ENCODE data around the gene NDUFA9.

NDUFA9 gene

DNA sequence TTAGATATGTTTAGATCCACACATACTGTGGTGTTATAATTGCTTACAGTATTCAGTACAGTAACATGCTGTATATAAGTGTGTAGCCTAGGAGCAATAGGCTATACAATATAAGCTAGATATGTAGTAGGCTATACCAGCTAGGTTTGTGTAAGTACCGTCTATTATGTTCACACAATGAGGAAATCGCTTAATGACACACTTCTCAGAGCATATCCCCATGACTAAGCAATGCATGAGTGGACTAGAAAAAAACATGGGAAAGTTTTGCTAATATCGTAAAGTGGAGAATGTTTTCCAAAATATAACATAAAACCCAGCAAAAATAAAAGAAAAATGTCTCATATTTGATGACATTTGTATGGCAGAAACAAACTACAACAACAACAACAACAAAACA, 27.4 kb upstream of the NDUFA9 start:
- H3K79me2 ChIP-seq (ENCODE audit: insufficient read depth, low read depth), result no peaks in the 10 kb centered on the region
- H4K20me1 ChIP-seq (ENCODE audit: insufficient read depth), result no peaks in the 10 kb centered on the region
- no peak overlapping the region for H3K4me3 ChIP-seq (IDR thresholded peaks at IDR 0.05; ENCODE audit: insufficient read depth, low read depth, low read length)
- no peak overlapping the region for H2AFZ ChIP-seq (ENCODE audit: low read depth)
- no peak overlapping the region for H3K27ac ChIP-seq
- no peak overlapping the region for H3K9ac ChIP-seq
- no peaks in the 10 kb centered on the region for H3K4me1 ChIP-seq (ENCODE audit: low read depth, poor library complexity, severe bottlenecking)
- TF ChIP-seq CTCF (conservative IDR thresholded peaks at IDR 0.05; ENCODE audit: low read depth, low read length), result no peak
- H3K4me2 ChIP-seq, result no peak overlapping the region
- H3K27me3 ChIP-seq (ENCODE audit: insufficient read depth, low read depth), result no peaks in the 10 kb centered on the region
- no peaks in the 10 kb centered on the region for H3K36me3 ChIP-seq (ENCODE audit: insufficient read depth)

GRCh38 chr12:4626543-4626942, 22.4 kb upstream of the NDUFA9 start:
- no peak overlapping the region for H2AFZ ChIP-seq (ENCODE audit: low read depth)
- no peak overlapping the region for H3K4me2 ChIP-seq
- H3K9ac ChIP-seq, result no peak overlapping the region
- H3K4me3 ChIP-seq (IDR thresholded peaks at IDR 0.05; ENCODE audit: insufficient read depth, low read depth, low read length), result no peak overlapping the region
- TF ChIP-seq CTCF (conservative IDR thresholded peaks at IDR 0.05; ENCODE audit: low read depth, low read length), result no peak
- H3K27ac ChIP-seq, result no peak overlapping the region
- no peaks in the 10 kb centered on the region for H3K27me3 ChIP-seq (ENCODE audit: insufficient read depth, low read depth)
- H3K36me3 ChIP-seq (ENCODE audit: insufficient read depth), result no peaks in the 10 kb centered on the region
- H3K79me2 ChIP-seq (ENCODE audit: insufficient read depth, low read depth), result no peaks in the 10 kb centered on the region
- no peaks in the 10 kb centered on the region for H4K20me1 ChIP-seq (ENCODE audit: insufficient read depth)
- no peaks in the 10 kb centered on the region for H3K4me1 ChIP-seq (ENCODE audit: low read depth, poor library complexity, severe bottlenecking)

DNA sequence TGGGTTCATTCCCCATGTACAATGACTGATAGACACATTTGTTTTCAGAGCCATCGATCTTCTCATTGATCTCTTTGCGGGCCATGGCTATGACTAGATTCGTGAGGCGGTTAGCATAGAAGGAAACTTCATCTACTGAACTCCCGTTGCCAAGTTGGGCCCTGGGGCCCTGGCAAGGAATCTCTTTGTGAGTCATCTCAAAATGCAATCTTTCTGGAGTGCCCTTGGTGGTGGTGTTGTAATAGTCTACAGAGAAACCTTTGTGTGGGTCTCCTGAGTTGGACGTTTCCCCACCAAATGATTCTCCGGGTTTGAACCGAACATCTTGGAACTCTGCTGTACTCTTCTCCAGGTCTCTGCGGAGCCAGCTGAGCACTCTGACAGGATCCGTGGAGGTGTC, 20.5 kb upstream of the NDUFA9 start:
- no peak overlapping the region for H3K27ac ChIP-seq
- H3K9ac ChIP-seq, result no peak overlapping the region
- no peak for TF ChIP-seq CTCF (conservative IDR thresholded peaks at IDR 0.05; ENCODE audit: low read depth, low read length)
- H3K36me3 ChIP-seq (ENCODE audit: insufficient read depth), result no peaks in the 10 kb centered on the region
- no peak overlapping the region for H3K4me2 ChIP-seq
- no peaks in the 10 kb centered on the region for H3K79me2 ChIP-seq (ENCODE audit: insufficient read depth, low read depth)
- H3K4me1 ChIP-seq (ENCODE audit: low read depth, poor library complexity, severe bottlenecking), result no peaks in the 10 kb centered on the region
- H3K27me3 ChIP-seq (ENCODE audit: insufficient read depth, low read depth), result no peaks in the 10 kb centered on the region
- no peak overlapping the region for H3K4me3 ChIP-seq (IDR thresholded peaks at IDR 0.05; ENCODE audit: insufficient read depth, low read depth, low read length)
- H4K20me1 ChIP-seq (ENCODE audit: insufficient read depth), result no peaks in the 10 kb centered on the region
- H2AFZ ChIP-seq (ENCODE audit: low read depth), result no peak overlapping the region

GRCh38 chr12:4630262-4630661, 18.7 kb upstream of the NDUFA9 start:
- no peak for TF ChIP-seq CTCF (conservative IDR thresholded peaks at IDR 0.05; ENCODE audit: low read depth, low read length)
- Histone ChIP-seq H2AFZ (ENCODE audit: low read depth) (no peak overlapping the region), H3K4me1 (ENCODE audit: low read depth, poor library complexity, severe bottlenecking) (no peaks in the 10 kb centered on the region), H4K20me1 (ENCODE audit: insufficient read depth) (no peaks in the 10 kb centered on the region), H3K27me3 (ENCODE audit: insufficient read depth, low read depth) (no peaks in the 10 kb centered on the region), H3K36me3 (ENCODE audit: insufficient read depth) (no peaks in the 10 kb centered on the region), H3K27ac (no peak overlapping the region), H3K4me3 (IDR thresholded peaks at IDR 0.05; ENCODE audit: insufficient read depth, low read depth, low read length) (no peak overlapping the region), H3K9ac (no peak overlapping the region), H3K4me2 (no peak overlapping the region), H3K79me2 (ENCODE audit: insufficient read depth, low read depth) (no peaks in the 10 kb centered on the region)

GRCh38 chr12:4643747-4644146, 5.2 kb upstream of the NDUFA9 start:
- Histone ChIP-seq H3K27me3 (ENCODE audit: insufficient read depth, low read depth) (no peaks in the 10 kb centered on the region), H3K9ac (no peak overlapping the region), H3K4me1 (ENCODE audit: low read depth, poor library complexity, severe bottlenecking) (peaks cover 7% of the 10 kb centered on the region), H3K27ac (no peak overlapping the region), H2AFZ (ENCODE audit: low read depth) (no peak overlapping the region), H3K4me3 (IDR thresholded peaks at IDR 0.05; ENCODE audit: insufficient read depth, low read depth, low read length) (no peak overlapping the region), H3K79me2 (ENCODE audit: insufficient read depth, low read depth) (no peaks in the 10 kb centered on the region), H3K4me2 (no peak overlapping the region), H4K20me1 (ENCODE audit: insufficient read depth) (no peaks in the 10 kb centered on the region), H3K36me3 (ENCODE audit: insufficient read depth) (no peaks in the 10 kb centered on the region)
- no peak for TF ChIP-seq CTCF (conservative IDR thresholded peaks at IDR 0.05; ENCODE audit: low read depth, low read length)

All from KMS-11 (cell line).